ENCODE data around the gene NINL.

- no peak for TF ChIP-seq RFX5 (IDR thresholded peaks at IDR 0.05; ENCODE audit: low read depth, low read length)
- TF ChIP-seq CTCF (conservative IDR thresholded peaks at IDR 0.05; ENCODE audit: low read depth, low read length), result no peak
- no peak for TF ChIP-seq BHLHE40 (IDR thresholded peaks at IDR 0.05; ENCODE audit: low read depth, low read length)
Observed at GRCh38 chr20:25496968-25497401, 88.3 kb downstream of the NINL start.
